Neural crest cell (in vitro differentiated cells): Measurements from ENCODE around the gene FIGN. TPM values are rescaled to one million over a fixed set of nuclear protein-coding genes. Genes with fewer than 3 reads are reported as not detected.

ENCODE experiments used
- DNase-seq: peaks from one replicate; pipeline ENCODE4 v3.0.0; 2021; ENCODE audit warnings: low read depth, mixed read lengths, low spot score
- H3K27ac Mint-ChIP-seq: one replicate; pipeline ENCODE4 v1.8.0; 2021; ENCODE audit warnings: mild to moderate bottlenecking, mixed read lengths; ENCODE audit not compliant: unreplicated experiment
- H3K27me3 Mint-ChIP-seq: 2 replicates; pipeline ENCODE4 v1.8.0; 2021; ENCODE audit warnings: low read depth, mild to moderate bottlenecking, mixed read lengths
- H3K36me3 Mint-ChIP-seq: 2 replicates; pipeline ENCODE4 v1.8.0; 2021; ENCODE audit warnings: low read depth, mild to moderate bottlenecking, mixed read lengths
- H3K4me1 Mint-ChIP-seq: 2 replicates; pipeline ENCODE4 v1.8.0; 2021; ENCODE audit warnings: mixed read lengths
- H3K4me3 Mint-ChIP-seq: one replicate; pipeline ENCODE4 v1.8.0; 2021; ENCODE audit warnings: mild to moderate bottlenecking, mixed read lengths
- H3K9me3 Mint-ChIP-seq: 2 replicates; pipeline ENCODE4 v1.8.0; 2021; ENCODE audit warnings: mixed read lengths
- CTCF ChIP-seq: fragments of 200-600 bp; sonication (generic); conservative IDR thresholded peaks from 2 replicates; pipeline ENCODE4 v1.5.0; 2021; ENCODE audit warnings: antibody characterized with exemption, mild to moderate bottlenecking
- total RNA-seq: library from RNA; stranded (reverse); gene quantifications from 2 replicates; pipeline ENCODE4 v1.2.1, GENCODE V29; 2021

FIGN gene
- total RNA-seq, 1 donor from 2014 or later: 57.3 TPM

- TF ChIP-seq CTCF: no peak
- peaks cover 10% of the 10 kb centered on the region for H3K4me1 Mint-ChIP-seq
- DNase-seq: no peak
- H3K36me3 Mint-ChIP-seq: no peaks in the 10 kb centered on the region
- no peak overlapping the region for H3K27ac Mint-ChIP-seq
- H3K9me3 Mint-ChIP-seq: no peaks in the 10 kb centered on the region
- H3K27me3 Mint-ChIP-seq: no peaks in the 10 kb centered on the region
- no peak overlapping the region for H3K4me3 Mint-ChIP-seq
Observed at GRCh38 chr2:163563336-163563735, 172.5 kb downstream of the FIGN start.

- Mint-ChIP-seq H3K36me3 (peaks cover 4% of the 10 kb centered on the region), H3K27ac (no peak overlapping the region), H3K9me3 (peaks cover 10% of the 10 kb centered on the region), H3K4me1 (peaks cover 7% of the 10 kb centered on the region), H3K4me3 (no peak overlapping the region), H3K27me3 (no peaks in the 10 kb centered on the region)
- TF ChIP-seq CTCF: no peak
- no peak for DNase-seq
Observed at GRCh38 chr2:163558251-163559021, 177.4 kb downstream of the FIGN start.

DNA sequence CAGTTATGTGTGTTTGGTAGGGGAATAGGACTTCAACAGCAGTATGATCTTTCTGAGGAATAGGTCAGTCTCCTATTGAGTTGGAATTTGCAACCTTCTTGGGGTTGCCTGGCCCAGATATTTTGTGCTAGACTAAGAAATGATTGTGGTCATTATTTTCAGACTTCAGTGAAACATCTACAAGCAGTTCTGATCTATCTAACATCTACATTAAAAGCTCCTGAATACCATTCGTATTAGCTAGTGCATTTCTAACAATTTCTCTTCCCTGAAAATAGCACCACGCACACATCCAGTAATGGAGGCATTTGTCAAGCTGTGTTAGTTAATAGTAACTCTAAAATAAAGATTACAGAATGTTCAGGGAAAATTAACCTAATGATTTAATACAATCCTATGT lies 179.3 kb downstream of the FIGN start:
- Mint-ChIP-seq H3K4me3 (no peak overlapping the region), H3K27ac (no peak overlapping the region), H3K4me1 (peaks cover 18% of the 10 kb centered on the region), H3K27me3 (no peaks in the 10 kb centered on the region), H3K9me3 (peaks cover 10% of the 10 kb centered on the region), H3K36me3 (peaks cover 4% of the 10 kb centered on the region)
- no peak for DNase-seq
- TF ChIP-seq CTCF: no peak

DNA sequence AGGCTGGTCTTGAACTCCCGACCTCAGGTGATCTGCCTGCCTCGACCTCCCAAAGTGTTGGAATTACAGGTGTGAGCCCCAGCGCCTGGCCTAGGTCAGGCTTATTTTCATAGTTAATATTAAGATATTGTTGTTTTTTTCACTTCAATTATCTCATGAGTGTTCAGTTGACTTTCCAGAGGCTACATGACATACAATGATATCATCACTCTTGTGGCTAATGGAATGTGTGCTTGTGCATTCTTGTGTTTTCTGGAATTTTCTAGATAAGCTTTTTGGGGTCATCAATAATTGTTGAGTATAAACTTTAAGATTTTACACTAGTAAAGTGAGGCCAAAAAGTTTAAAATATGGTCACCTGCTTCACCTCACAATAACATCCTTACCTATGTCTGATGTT lies 180.9 kb downstream of the FIGN start:
- Mint-ChIP-seq H3K27ac (no peak overlapping the region), H3K9me3 (peaks cover 10% of the 10 kb centered on the region), H3K27me3 (no peaks in the 10 kb centered on the region), H3K36me3 (peaks cover 4% of the 10 kb centered on the region), H3K4me3 (no peak overlapping the region), H3K4me1 (peaks cover 31% of the 10 kb centered on the region)
- TF ChIP-seq CTCF: no peak
- no peak for DNase-seq

DNA sequence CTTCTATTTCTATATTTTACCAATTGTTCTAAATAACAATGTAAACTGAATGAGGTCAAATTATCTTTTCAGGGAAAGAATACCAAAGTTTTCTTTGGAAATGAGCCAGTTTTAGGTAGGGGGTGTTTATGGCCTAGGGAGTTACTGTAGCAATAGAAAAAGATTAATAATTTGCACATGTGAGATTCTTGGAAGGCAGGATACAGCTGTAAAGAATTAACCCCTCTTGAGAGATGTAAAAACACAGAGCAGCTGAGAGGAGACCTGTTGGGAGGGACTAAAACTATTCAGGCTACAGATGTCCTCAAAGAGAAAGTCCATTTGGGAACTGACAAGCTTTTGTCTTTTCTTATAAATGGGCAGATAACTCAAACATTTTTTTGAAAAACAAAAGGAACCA lies 182.2 kb downstream of the FIGN start:
- Mint-ChIP-seq H3K9me3 (peaks cover 10% of the 10 kb centered on the region), H3K36me3 (peaks cover 4% of the 10 kb centered on the region), H3K27ac (no peak overlapping the region), H3K4me3 (no peak overlapping the region), H3K4me1 (peaks cover 26% of the 10 kb centered on the region), H3K27me3 (no peaks in the 10 kb centered on the region)
- no peak for DNase-seq
- no peak for TF ChIP-seq CTCF
